HepG2 (cell line): ENCODE results near the gene COA1. TPM values are rescaled to one million over a fixed set of nuclear protein-coding genes. Genes with fewer than 3 reads are reported as not detected.

Experiments
- ATAC-seq: fragments of 200-7000 bp; cut with Tn5 transposase; 3 replicates; pipeline ENCODE4 v1.9.1; 2020; ENCODE audit warnings: mild to moderate bottlenecking, moderate library complexity
- BruUV-seq: library from RNA; stranded (reverse); fragments of 400-500 nt; replicated peaks from 2 replicates; lab custom pipeline; 2021; lab: Mats Ljungman, UMichigan
- CTCF ChIA-PET: fragments of 300-600 bp; formaldehyde crosslinking; extraction: SDS; loops from one replicate; lab custom pipeline; 2021; ENCODE audit warnings: low total read pairs, inconsistent platforms, low intra/inter-chr PET ratio; lab: Yijun Ruan, JAX
- POLR2A ChIA-PET: fragments of 350-600 bp; sonication (Branson Sonifier 250); formaldehyde crosslinking; loops from one replicate; lab custom pipeline; 2020; ENCODE audit warnings: antibody characterized with exemption, inconsistent platforms; lab: Yijun Ruan, JAX
- DNase-seq: peaks from one replicate; pipeline ENCODE4 v3.0.0-alpha.2; 2015; ENCODE audit warnings: low spot score
- FAIRE-seq: peaks from 3 replicates; lab custom pipeline; 2011; peaks lifted over from hg19 to GRCh38; lab: Jason Lieb, UNC
- H2AFZ ChIP-seq: one replicate; pipeline ENCODE4 v1.6.1; 2011; ENCODE audit warnings: low read length, inconsistent platforms
- H3K27ac ChIP-seq: fragments of 300-600 bp; 3 replicates; pipeline ENCODE4 v1.8.0; 2011; ENCODE audit warnings: mixed run types, mild to moderate bottlenecking, mixed read lengths, low read length, inconsistent platforms; ENCODE audit not compliant: insufficient read depth; ENCODE audit errors: extremely low read length
- H3K27me3 ChIP-seq, 2 experiments: fragments of 200-600 bp in 1 of 2; 2 replicates in 1 of 2; 3 replicates in 1 of 2; pipeline versions ENCODE4 v1.6.0 to v1.8.0; 2011; ENCODE audit warnings: low read length in 2 of 2, mild to moderate bottlenecking in 2 of 2, moderate library complexity in 2 of 2, inconsistent platforms in 1 of 2; ENCODE audit not compliant: insufficient read depth in 2 of 2, control insufficient read depth in 1 of 2
- H3K36me3 ChIP-seq, 2 experiments: fragments of 200-600 bp in 1 of 2; replicated peaks in 1 of 2; 2 replicates in 1 of 2; 3 replicates in 1 of 2; pipeline versions ENCODE4 v1.5.1 to v1.8.0; 2011; ENCODE audit warnings: low read length in 2 of 2, inconsistent platforms in 1 of 2; ENCODE audit not compliant: insufficient read depth in 2 of 2, control insufficient read depth in 1 of 2
- H3K4me1 ChIP-seq: 2 replicates; pipeline ENCODE4 v1.5.1; 2012; ENCODE audit warnings: low read length, inconsistent platforms; ENCODE audit not compliant: insufficient read depth
- H3K4me2 ChIP-seq: 2 replicates; pipeline ENCODE4 v1.6.0; 2011; ENCODE audit warnings: low read depth, low read length, inconsistent platforms
- H3K4me3 ChIP-seq, 3 experiments: fragments of 200-600 bp in 1 of 3; sonication (generic), shearing (Covaris generic) in 1 of 3; replicated peaks in 1 of 3; 2 replicates each; pipeline ENCODE4 v1.5.1; 2011 to 2016; ENCODE audit warnings: low read length in 3 of 3, inconsistent platforms in 2 of 3, low read depth in 2 of 3, mild to moderate bottlenecking in 2 of 3, control low read depth in 1 of 3, mixed read lengths in 1 of 3; ENCODE audit not compliant: insufficient read depth in 1 of 3
- H3K79me2 ChIP-seq: one replicate; pipeline ENCODE4 v1.6.1; 2011; ENCODE audit warnings: low read length, inconsistent platforms; ENCODE audit not compliant: insufficient read depth
- H3K9ac ChIP-seq: 2 replicates; pipeline ENCODE4 v1.6.0; 2011; ENCODE audit warnings: mild to moderate bottlenecking, low read depth, low read length, inconsistent platforms; ENCODE audit not compliant: insufficient read depth
- H3K9me3 ChIP-seq: 2 replicates; pipeline ENCODE4 v1.5.1; 2012; ENCODE audit warnings: mild to moderate bottlenecking, low read length
- H4K20me1 ChIP-seq: 2 replicates; pipeline ENCODE4 v1.6.0; 2011; ENCODE audit warnings: inconsistent platforms, mild to moderate bottlenecking, low read length, moderate library complexity; ENCODE audit not compliant: insufficient read depth
- ARNT2 ChIP-seq: sonication (generic); formaldehyde crosslinking; IDR thresholded peaks from 2 replicates; pipeline ENCODE4 v1.8.0; 2022; ENCODE audit warnings: mild to moderate bottlenecking, low read depth, missing genetic modification reagents, moderate library complexity
- CHD4 ChIP-seq: fragments of 200-600 bp; sonication (generic); IDR thresholded peaks from 2 replicates; pipeline ENCODE4 v1.7.0; 2017; ENCODE audit warnings: mild to moderate bottlenecking, low read length, borderline replicate concordance
- JDP2 ChIP-seq: sonication (generic); formaldehyde crosslinking; IDR thresholded peaks from 2 replicates; pipeline ENCODE4 v1.8.1; 2022; ENCODE audit warnings: missing genetic modification reagents, borderline replicate concordance
- JUND ChIP-seq: sonication (generic); formaldehyde crosslinking; IDR thresholded peaks from 2 replicates; pipeline ENCODE4 v1.8.0; 2022; ENCODE audit warnings: mild to moderate bottlenecking, missing genetic modification reagents
- MTF1 ChIP-seq: sonication (generic); formaldehyde crosslinking; IDR thresholded peaks from 2 replicates; pipeline ENCODE4 v1.5.0; 2020; ENCODE audit warnings: missing genetic modification reagents
- PHB2 ChIP-seq: fragments of 450-650 bp; IDR thresholded peaks from 2 replicates; pipeline ENCODE4 v1.6.1; 2018; ENCODE audit not compliant: partially characterized antibody
- RAD51 ChIP-seq: fragments of 450-650 bp; IDR thresholded peaks from 2 replicates; pipeline ENCODE4 v1.6.1; 2016; ENCODE audit warnings: borderline replicate concordance
- XBP1 ChIP-seq: sonication (generic); formaldehyde crosslinking; IDR thresholded peaks from 2 replicates; pipeline ENCODE4 v1.5.0; 2020; ENCODE audit warnings: missing genetic modification reagents
- ZBTB8A ChIP-seq: sonication (generic); formaldehyde crosslinking; IDR thresholded peaks from 2 replicates; pipeline ENCODE4 v1.4.0; 2020; ENCODE audit warnings: mild to moderate bottlenecking, low read depth, missing genetic modification reagents, borderline replicate concordance
- ZC3H4 ChIP-seq: sonication (generic); formaldehyde crosslinking; IDR thresholded peaks from 2 replicates; pipeline ENCODE4 v1.4.0; 2020; ENCODE audit warnings: missing genetic modification reagents, borderline replicate concordance
- ZNF121 ChIP-seq: sonication (generic); formaldehyde crosslinking; IDR thresholded peaks from 2 replicates; pipeline ENCODE4 v1.5.0; 2020; ENCODE audit warnings: mild to moderate bottlenecking, missing genetic modification reagents
- ZNF619 ChIP-seq: sonication (generic); formaldehyde crosslinking; IDR thresholded peaks from 2 replicates; pipeline ENCODE4 v1.4.0; 2020; ENCODE audit warnings: mild to moderate bottlenecking, missing genetic modification reagents
- in situ Hi-C: cut with HindIII; loops from 2 replicates; pipeline ENCODE4 v1.10.0; 2017; ENCODE audit warnings: low pct_unique_long_range_greater_than_20kb; ENCODE audit not compliant: extremely low pct_ligation_motif_present
- intact Hi-C: fragments of 100-400 bp; cut with micrococcal nuclease; formaldehyde crosslinking; loops from one replicate; pipeline ENCODE4 v1.10.0; 2022; ENCODE audit not compliant: unreplicated experiment
- polyA plus RNA-seq, 8 experiments: library from polyadenylated mRNA; depleted of rRNA in 3 of 8; stranded (reverse) in 7 of 8; unstranded in 1 of 8; fragments of >200 nt; fragmentation: Illumina TruSeq in 4 of 8; extraction: Trizol in 4 of 8; gene quantifications; 2 replicates each; pipeline versions ENCODE4 v1.2.1 to v1.2.3, GENCODE V29; 2011 to 2016; ENCODE audit warnings: low read depth in 4 of 8, missing spikeins in 1 of 8, mixed read lengths in 1 of 8; ENCODE audit not compliant: insufficient read depth in 1 of 8
- total RNA-seq, 5 experiments: library from RNA; depleted of rRNA; stranded (reverse); fragments of >200 nt; fragmentation: Illumina TruSeq; extraction: Trizol; gene quantifications; 2 replicates each; pipeline ENCODE4 v1.2.3, GENCODE V29; 2016; ENCODE audit warnings: low read depth in 1 of 5
- TF ChIP-seq, protein P1 (sequence below): sonication (generic); formaldehyde crosslinking; IDR thresholded peaks from 2 replicates; pipeline ENCODE4 v1.4.0; 2020; ENCODE audit warnings: mild to moderate bottlenecking, missing genetic modification reagents
- TF ChIP-seq, protein P2 (sequence below): fragments of 450-650 bp; IDR thresholded peaks from 2 replicates; pipeline ENCODE4 v1.6.1; 2017; ENCODE audit warnings: mild to moderate bottlenecking

Gene COA1
- total and polyA plus RNA-seq, 2 of the 13 experiments (the other 11 are each of a cell fraction or from before 2014, with no cell fraction given), result 33.2 to 65.7 TPM

DNA sequence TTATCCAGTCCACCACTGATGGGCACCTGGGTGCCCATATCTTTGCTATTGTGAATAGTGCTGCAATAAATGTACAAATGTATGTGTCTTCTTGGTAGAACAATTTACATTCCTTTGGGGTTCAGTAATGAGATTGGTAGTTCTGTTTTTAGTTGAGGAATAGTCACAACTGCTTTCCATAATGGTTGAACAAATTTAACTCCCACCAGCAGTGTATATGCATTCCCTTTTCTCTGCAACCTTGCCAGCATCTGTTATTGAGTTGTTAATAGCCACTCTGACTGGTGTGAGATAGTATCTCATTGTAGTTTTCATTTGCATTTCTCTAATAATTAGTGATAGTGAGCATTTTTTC, 27.8 kb downstream of the COA1 start:
- peaks cover 6% of the 10 kb centered on the region; the same call in 1 of the 2 replicates for H4K20me1 ChIP-seq
- ChIA-PET CTCF (interaction anchor here (3.0 kb wide), 1 partner anchor 119 kb away, joined by 59 read pairs; the partner anchor contains the start of gene STK17A), POLR2A (interaction anchor here (4.0 kb wide), 1 partner anchor 119 kb away, joined by 39 read pairs; the partner anchor contains the start of gene STK17A)
- ATAC-seq, result no peak
- intact Hi-C loops, result loop anchor here (2.0 to 5.0 kb wide), 3 partner anchors 59 to 244 kb away; no protein-coding TSS in a partner anchor
- H3K79me2 ChIP-seq, result peaks cover 66% of the 10 kb centered on the region
- H3K9me3 ChIP-seq, result no peaks in the 10 kb centered on the region
- no peak overlapping the region for H3K4me3 ChIP-seq
- no peaks in the 10 kb centered on the region for H3K27me3 ChIP-seq
- in situ Hi-C loops, result loop anchor here (5.0 to 25.0 kb wide), 2 partner anchors 119 to 239 kb away; partner anchors contain the start of gene STK17A
- H3K4me1 ChIP-seq, result peaks cover 6% of the 10 kb centered on the region; the same call in 1 of the 2 replicates
- TF ChIP-seq JUND (CRISPR knock-in tag) (no peak), ZNF619 (CRISPR knock-in tag) (no peak), XBP1 (CRISPR knock-in tag) (no peak), PHB2 (no peak), ZBTB8A (CRISPR knock-in tag) (no peak), ARNT2 (CRISPR knock-in tag) (no peak), ZC3H4 (CRISPR knock-in tag) (no peak), RAD51 (no peak), ZNF121 (no peak), MTF1 (CRISPR knock-in tag) (no peak), JDP2 (CRISPR knock-in tag) (no peak), CHD4 (no peak)
- TF ChIP-seq, protein P1, sequence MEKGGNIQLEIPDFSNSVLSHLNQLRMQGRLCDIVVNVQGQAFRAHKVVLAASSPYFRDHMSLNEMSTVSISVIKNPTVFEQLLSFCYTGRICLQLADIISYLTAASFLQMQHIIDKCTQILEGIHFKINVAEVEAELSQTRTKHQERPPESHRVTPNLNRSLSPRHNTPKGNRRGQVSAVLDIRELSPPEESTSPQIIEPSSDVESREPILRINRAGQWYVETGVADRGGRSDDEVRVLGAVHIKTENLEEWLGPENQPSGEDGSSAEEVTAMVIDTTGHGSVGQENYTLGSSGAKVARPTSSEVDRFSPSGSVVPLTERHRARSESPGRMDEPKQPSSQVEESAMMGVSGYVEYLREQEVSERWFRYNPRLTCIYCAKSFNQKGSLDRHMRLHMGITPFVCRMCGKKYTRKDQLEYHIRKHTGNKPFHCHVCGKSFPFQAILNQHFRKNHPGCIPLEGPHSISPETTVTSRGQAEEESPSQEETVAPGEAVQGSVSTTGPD (CRISPR knock-in tag), result no peak
- TF ChIP-seq, protein P2, sequence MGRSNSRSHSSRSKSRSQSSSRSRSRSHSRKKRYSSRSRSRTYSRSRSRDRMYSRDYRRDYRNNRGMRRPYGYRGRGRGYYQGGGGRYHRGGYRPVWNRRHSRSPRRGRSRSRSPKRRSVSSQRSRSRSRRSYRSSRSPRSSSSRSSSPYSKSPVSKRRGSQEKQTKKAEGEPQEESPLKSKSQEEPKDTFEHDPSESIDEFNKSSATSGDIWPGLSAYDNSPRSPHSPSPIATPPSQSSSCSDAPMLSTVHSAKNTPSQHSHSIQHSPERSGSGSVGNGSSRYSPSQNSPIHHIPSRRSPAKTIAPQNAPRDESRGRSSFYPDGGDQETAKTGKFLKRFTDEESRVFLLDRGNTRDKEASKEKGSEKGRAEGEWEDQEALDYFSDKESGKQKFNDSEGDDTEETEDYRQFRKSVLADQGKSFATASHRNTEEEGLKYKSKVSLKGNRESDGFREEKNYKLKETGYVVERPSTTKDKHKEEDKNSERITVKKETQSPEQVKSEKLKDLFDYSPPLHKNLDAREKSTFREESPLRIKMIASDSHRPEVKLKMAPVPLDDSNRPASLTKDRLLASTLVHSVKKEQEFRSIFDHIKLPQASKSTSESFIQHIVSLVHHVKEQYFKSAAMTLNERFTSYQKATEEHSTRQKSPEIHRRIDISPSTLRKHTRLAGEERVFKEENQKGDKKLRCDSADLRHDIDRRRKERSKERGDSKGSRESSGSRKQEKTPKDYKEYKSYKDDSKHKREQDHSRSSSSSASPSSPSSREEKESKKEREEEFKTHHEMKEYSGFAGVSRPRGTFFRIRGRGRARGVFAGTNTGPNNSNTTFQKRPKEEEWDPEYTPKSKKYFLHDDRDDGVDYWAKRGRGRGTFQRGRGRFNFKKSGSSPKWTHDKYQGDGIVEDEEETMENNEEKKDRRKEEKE, result no peak
- no peak for FAIRE-seq
- H2AFZ ChIP-seq, result no peak overlapping the region
- no peak overlapping the region for H3K27ac ChIP-seq
- DNase-seq, result no peak
- peaks cover 3 to 9% of the 10 kb centered on the region in 2 experiments for H3K36me3 ChIP-seq
- no peak overlapping the region for H3K9ac ChIP-seq
- BruUV-seq, result no TSS peak
- H3K4me2 ChIP-seq, result no peak overlapping the region
